Hepatic stellate cell (primary cell): Measurements from ENCODE around the gene KCTD11.
"Not testable (repeated sequence)": the region's sequence is repeated elsewhere in the genome, so short reads cannot be mapped to it uniquely, and the experiment has no call there.

ENCODE experiments used
- DNase-seq: peaks from one replicate; pipeline ENCODE4 v3.0.0; 2011; ENCODE audit warnings: low spot score

KCTD11 gene

GRCh38 chr17:7322520-7323194, 29.3 kb upstream of the KCTD11 start:
- no peak for DNase-seq

GRCh38 chr17:7323731-7324437, 28.1 kb upstream of the KCTD11 start:
- DNase-seq, result peak; percentile 73

- no peak for DNase-seq
Measured at GRCh38 chr17:7324438-7324779, 27.6 kb upstream of the KCTD11 start.

GRCh38 chr17:7325031-7325528, 26.9 kb upstream of the KCTD11 start:
- no peak for DNase-seq

GRCh38 chr17:7326186-7326585, 25.8 kb upstream of the KCTD11 start:
- no peak for DNase-seq

- no peak for DNase-seq
Measured at GRCh38 chr17:7327056-7327455, 24.9 kb upstream of the KCTD11 start.

GRCh38 chr17:7327501-7327900, 24.5 kb upstream of the KCTD11 start:
- DNase-seq, result no peak

GRCh38 chr17:7328009-7328408, 24.0 kb upstream of the KCTD11 start:
- DNase-seq, result no peak

GRCh38 chr17:7328840-7329373, 23.1 kb upstream of the KCTD11 start, which contains the start of gene NEURL4:
Gene NEURL4 (minus strand): TSS chr17:7329335. CDS start chr17:7329312, 23 bp downstream.
- DNase-seq, result no peak

GRCh38 chr17:7329374-7329996, 22.5 kb upstream of the KCTD11 start:
- DNase-seq, result peak; percentile 99

- peak; percentile 97 for DNase-seq
Measured at GRCh38 chr17:7329997-7330637, 21.8 kb upstream of the KCTD11 start.

- DNase-seq, result no peak
Measured at GRCh38 chr17:7330638-7331015, 21.3 kb upstream of the KCTD11 start.

GRCh38 chr17:7332111-7332510, 19.9 kb upstream of the KCTD11 start:
- DNase-seq, result no peak

GRCh38 chr17:7332600-7333069, 19.3 kb upstream of the KCTD11 start:
- not testable (repeated sequence) for DNase-seq

- no peak for DNase-seq
Measured at GRCh38 chr17:7334938-7335538, 16.9 kb upstream of the KCTD11 start.

- DNase-seq, result not testable (repeated sequence)
Measured at GRCh38 chr17:7335765-7336164, 16.2 kb upstream of the KCTD11 start.

- no peak for DNase-seq
Measured at GRCh38 chr17:7336240-7337175, 15.5 kb upstream of the KCTD11 start, which contains the start of gene ACAP1. Gene ACAP1 (plus strand): TSS chr17:7336529. CDS start chr17:7336735, 206 bp downstream.

GRCh38 chr17:7337600-7337999, 14.4 kb upstream of the KCTD11 start:
- not testable (repeated sequence) for DNase-seq

- DNase-seq, result no peak
Measured at GRCh38 chr17:7340179-7340578, 11.8 kb upstream of the KCTD11 start.

GRCh38 chr17:7341842-7342241, 10.1 kb upstream of the KCTD11 start:
- DNase-seq, result no peak
